K562 (cell line): ENCODE data around the gene WRAP53. TPM values are rescaled to one million over a fixed set of nuclear protein-coding genes. Genes with fewer than 3 reads are reported as not detected.

Experiments used
- BACH1 ChIP-seq: fragments of 200-800 bp; sonication (Bioruptor generic); IDR thresholded peaks from 2 replicates; pipeline ENCODE4 v1.6.1; 2016; ENCODE audit warnings: missing genetic modification characterization, missing compliant biosample characterization
- CCNT2 ChIP-seq: IDR thresholded peaks from 2 replicates; pipeline ENCODE4 v1.6.1; 2011; ENCODE audit warnings: borderline replicate concordance, low read depth, mild to moderate bottlenecking, moderate library complexity, mixed read lengths, low read length; ENCODE audit not compliant: insufficient read length; ENCODE audit errors: extremely low read depth
- CREBBP ChIP-seq: IDR thresholded peaks from one replicate; pipeline ENCODE4 v1.6.1; 2012; ENCODE audit warnings: low read depth, mild to moderate bottlenecking, control low read depth, inconsistent platforms, low read length
- CREM ChIP-seq: IDR thresholded peaks from 2 replicates; pipeline ENCODE4 v1.6.1; 2014; ENCODE audit warnings: antibody characterized with exemption, low read depth
- CXXC5 ChIP-seq: fragments of 250-450 bp; sonication (Bioruptor Pico); IDR thresholded peaks from 2 replicates; pipeline ENCODE4 v1.8.0; 2022; ENCODE audit warnings: inconsistent platforms, mild to moderate bottlenecking, moderate library complexity
- FOS ChIP-seq: IDR thresholded peaks from 3 replicates; pipeline ENCODE4 v1.6.1; 2011; ENCODE audit not compliant: insufficient read length; ENCODE audit errors: extremely low read depth
- HDAC3 ChIP-seq: fragments of 450-650 bp; IDR thresholded peaks from 2 replicates; pipeline ENCODE4 v1.6.1; 2018; ENCODE audit warnings: borderline replicate concordance, mild to moderate bottlenecking, moderate library complexity; ENCODE audit not compliant: partially characterized antibody
- LCOR ChIP-seq: sonication (generic); formaldehyde crosslinking; IDR thresholded peaks from 2 replicates; pipeline ENCODE4 v1.8.0; 2022; ENCODE audit warnings: mild to moderate bottlenecking, missing genetic modification reagents
- SMC3 ChIP-seq: conservative IDR thresholded peaks from 2 replicates; pipeline ENCODE4 v1.6.1; 2011; ENCODE audit warnings: low read depth, low read length, improper control_type of control experiment; ENCODE audit not compliant: insufficient read depth
- U2AF2 ChIP-seq: fragments of 200-400 bp; formaldehyde crosslinking; optimal IDR thresholded peaks from 2 replicates; pipeline ENCODE3; 2017; ENCODE audit warnings: low read depth, mild to moderate bottlenecking, low read length
- polyA plus RNA-seq, 8 experiments: library from polyadenylated mRNA; depleted of rRNA in 4 of 8; stranded (reverse) in 5 of 8; unstranded in 3 of 8; fragments of >200 nt; fragmentation: Nextera tagmentation in 2 of 8; fragmentation: Illumina TruSeq in 1 of 8; extraction: Ambion mirVana in 2 of 8; extraction: Trizol in 1 of 8; gene quantifications; 2 replicates each; pipeline versions ENCODE4 v1.2.1 to v1.2.3, GENCODE V29; 2011 to 2014; ENCODE audit warnings: inconsistent platforms in 1 of 8, missing spikeins in 1 of 8
- total RNA-seq, 7 experiments: library from RNA; depleted of rRNA in 6 of 7; stranded (reverse); fragments of >200 nt in 6 of 7; fragmentation: Illumina TruSeq in 2 of 7; extraction: Trizol in 2 of 7; gene quantifications; 2 replicates each; pipeline versions ENCODE4 v1.2.1 to v1.2.3, GENCODE V29; 2011 to 2021; ENCODE audit warnings: low replicate concordance in 1 of 7
- TF ChIP-seq, protein P1 (sequence below), 2 experiments: fragments of 450-650 bp; formaldehyde crosslinking in 1 of 2; IDR thresholded peaks; 2 replicates each; pipeline versions ENCODE4 v1.4.0 to v1.6.1; 2014 to 2020; ENCODE audit warnings: mild to moderate bottlenecking in 2 of 2, borderline replicate concordance in 1 of 2, low read depth in 1 of 2
- TF ChIP-seq, protein P2 (sequence below): fragments of 450-650 bp; IDR thresholded peaks from 2 replicates; pipeline ENCODE4 v1.6.1; 2018; ENCODE audit warnings: mild to moderate bottlenecking, low read depth; ENCODE audit not compliant: partially characterized antibody
- TF ChIP-seq, protein P3 (sequence below), 2 experiments: IDR thresholded peaks; 2 replicates each; pipeline ENCODE4 v1.6.1; 2012; ENCODE audit warnings: improper control_type of control experiment in 2 of 2, low read depth in 2 of 2, low read length in 2 of 2, borderline replicate concordance in 1 of 2

Gene WRAP53
- total and polyA plus RNA-seq, 9 of the 15 experiments (the other 6 are each of a cell fraction or from before 2014, with no cell fraction given), result 0.72 to 18.2 (median 13.4) TPM

DNA sequence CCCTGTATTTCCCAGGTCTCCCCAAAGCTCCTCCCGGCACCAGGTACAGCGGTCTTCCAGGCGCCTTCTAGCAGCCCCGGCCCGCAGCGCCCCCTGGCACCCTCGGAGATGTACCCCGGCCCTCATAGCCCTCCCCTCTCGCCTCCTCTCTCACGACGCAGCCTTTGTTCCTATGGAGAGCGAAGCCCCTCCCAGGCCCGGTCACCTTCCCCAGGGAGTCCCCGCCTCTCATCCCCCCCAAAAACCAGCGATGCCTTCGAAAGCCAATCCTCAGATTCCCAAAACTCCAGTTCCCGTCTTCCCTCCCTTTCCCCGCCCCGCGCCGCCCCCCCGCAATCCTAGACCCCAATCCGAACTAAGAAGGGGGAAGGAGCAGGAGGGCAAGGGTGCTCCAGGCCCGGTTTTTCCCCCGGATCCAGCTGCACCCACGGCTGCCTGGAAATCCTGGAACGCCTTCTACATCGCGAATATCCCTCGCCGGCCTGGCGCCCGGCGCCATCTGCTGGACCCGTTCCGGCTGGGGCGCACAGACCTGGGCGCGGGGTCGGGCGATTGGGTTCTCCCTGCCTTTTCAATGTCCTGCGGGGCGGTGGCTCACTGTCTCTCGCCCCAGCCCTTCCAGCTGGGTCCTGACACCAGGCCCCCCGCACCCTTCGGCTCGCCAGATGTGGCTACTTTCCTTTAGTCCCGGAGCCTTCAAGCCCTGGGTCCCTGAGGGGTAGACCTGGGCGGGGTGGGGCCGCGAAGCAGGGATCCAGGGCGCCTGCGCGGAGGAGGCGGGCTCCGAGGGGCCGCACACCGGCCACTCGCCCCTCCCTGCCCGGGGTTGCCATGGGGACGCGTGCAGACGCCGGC lies 28.9 kb downstream of the WRAP53 start, which contains the start of gene DNAH2 (continued):
- TF ChIP-seq, protein P1, sequence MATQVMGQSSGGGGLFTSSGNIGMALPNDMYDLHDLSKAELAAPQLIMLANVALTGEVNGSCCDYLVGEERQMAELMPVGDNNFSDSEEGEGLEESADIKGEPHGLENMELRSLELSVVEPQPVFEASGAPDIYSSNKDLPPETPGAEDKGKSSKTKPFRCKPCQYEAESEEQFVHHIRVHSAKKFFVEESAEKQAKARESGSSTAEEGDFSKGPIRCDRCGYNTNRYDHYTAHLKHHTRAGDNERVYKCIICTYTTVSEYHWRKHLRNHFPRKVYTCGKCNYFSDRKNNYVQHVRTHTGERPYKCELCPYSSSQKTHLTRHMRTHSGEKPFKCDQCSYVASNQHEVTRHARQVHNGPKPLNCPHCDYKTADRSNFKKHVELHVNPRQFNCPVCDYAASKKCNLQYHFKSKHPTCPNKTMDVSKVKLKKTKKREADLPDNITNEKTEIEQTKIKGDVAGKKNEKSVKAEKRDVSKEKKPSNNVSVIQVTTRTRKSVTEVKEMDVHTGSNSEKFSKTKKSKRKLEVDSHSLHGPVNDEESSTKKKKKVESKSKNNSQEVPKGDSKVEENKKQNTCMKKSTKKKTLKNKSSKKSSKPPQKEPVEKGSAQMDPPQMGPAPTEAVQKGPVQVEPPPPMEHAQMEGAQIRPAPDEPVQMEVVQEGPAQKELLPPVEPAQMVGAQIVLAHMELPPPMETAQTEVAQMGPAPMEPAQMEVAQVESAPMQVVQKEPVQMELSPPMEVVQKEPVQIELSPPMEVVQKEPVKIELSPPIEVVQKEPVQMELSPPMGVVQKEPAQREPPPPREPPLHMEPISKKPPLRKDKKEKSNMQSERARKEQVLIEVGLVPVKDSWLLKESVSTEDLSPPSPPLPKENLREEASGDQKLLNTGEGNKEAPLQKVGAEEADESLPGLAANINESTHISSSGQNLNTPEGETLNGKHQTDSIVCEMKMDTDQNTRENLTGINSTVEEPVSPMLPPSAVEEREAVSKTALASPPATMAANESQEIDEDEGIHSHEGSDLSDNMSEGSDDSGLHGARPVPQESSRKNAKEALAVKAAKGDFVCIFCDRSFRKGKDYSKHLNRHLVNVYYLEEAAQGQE (IDR thresholded peaks at IDR 0.05; ENCODE audit: borderline replicate concordance), result peak; percentile 57
- TF ChIP-seq, protein P1 (CRISPR knock-in tag; IDR thresholded peaks at IDR 0.05; ENCODE audit: low read depth), result no peak
- TF ChIP-seq U2AF2 (no peak), FOS (no peak), CCNT2 (peak; percentile 29), HDAC3 (peak; percentile 52), SMC3 (peak; percentile 19; the same call in 1 of the 2 replicates), CREM (0 out of 2 replicates have a peak, but pooled peaks have one; percentile 16), LCOR (CRISPR knock-in tag) (0 out of 2 replicates have a peak, but pooled peaks have one; percentile 57), CREBBP (no peak), BACH1 (tag) (no peak), CXXC5 (CRISPR knock-in tag) (0 out of 2 replicates have a peak, but pooled peaks have one; percentile 29)
- TF ChIP-seq, protein P2, sequence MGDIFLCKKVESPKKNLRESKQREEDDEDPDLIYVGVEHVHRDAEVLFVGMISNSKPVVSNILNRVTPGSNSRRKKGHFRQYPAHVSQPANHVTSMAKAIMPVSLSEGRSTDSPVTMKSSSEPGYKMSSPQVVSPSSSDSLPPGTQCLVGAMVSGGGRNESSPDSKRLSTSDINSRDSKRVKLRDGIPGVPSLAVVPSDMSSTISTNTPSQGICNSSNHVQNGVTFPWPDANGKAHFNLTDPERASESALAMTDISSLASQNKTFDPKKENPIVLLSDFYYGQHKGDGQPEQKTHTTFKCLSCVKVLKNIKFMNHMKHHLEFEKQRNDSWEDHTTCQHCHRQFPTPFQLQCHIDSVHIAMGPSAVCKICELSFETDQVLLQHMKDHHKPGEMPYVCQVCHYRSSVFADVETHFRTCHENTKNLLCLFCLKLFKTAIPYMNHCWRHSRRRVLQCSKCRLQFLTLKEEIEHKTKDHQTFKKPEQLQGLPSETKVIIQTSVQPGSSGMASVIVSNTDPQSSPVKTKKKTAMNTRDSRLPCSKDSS, result no peak
- TF ChIP-seq, protein P3, sequence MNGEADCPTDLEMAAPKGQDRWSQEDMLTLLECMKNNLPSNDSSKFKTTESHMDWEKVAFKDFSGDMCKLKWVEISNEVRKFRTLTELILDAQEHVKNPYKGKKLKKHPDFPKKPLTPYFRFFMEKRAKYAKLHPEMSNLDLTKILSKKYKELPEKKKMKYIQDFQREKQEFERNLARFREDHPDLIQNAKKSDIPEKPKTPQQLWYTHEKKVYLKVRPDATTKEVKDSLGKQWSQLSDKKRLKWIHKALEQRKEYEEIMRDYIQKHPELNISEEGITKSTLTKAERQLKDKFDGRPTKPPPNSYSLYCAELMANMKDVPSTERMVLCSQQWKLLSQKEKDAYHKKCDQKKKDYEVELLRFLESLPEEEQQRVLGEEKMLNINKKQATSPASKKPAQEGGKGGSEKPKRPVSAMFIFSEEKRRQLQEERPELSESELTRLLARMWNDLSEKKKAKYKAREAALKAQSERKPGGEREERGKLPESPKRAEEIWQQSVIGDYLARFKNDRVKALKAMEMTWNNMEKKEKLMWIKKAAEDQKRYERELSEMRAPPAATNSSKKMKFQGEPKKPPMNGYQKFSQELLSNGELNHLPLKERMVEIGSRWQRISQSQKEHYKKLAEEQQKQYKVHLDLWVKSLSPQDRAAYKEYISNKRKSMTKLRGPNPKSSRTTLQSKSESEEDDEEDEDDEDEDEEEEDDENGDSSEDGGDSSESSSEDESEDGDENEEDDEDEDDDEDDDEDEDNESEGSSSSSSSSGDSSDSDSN (IDR thresholded peaks at IDR 0.05; ENCODE audit: borderline replicate concordance in 1 of 2, low read depth in 2 of 2, low read length in 2 of 2), result no peak; a peak in 1 of 4 replicates
